Motor neuron (in vitro differentiated cells): ENCODE measurements around the gene GLI3. TPM values are rescaled to one million over a fixed set of nuclear protein-coding genes. Genes with fewer than 3 reads are reported as not detected.
A peak's percentile ranks its signal among the peaks of the same experiment; 100 is the strongest.
"Not testable (repeated sequence)": the region's sequence is repeated elsewhere in the genome, so short reads cannot be mapped to it uniquely, and the experiment has no call there.

Source experiments
- ATAC-seq, 8 experiments: fragments of 200-7000 bp; cut with Tn5 transposase; replicated peaks in 6 of 8; 2 replicates each; pipeline ENCODE4 v1.8.0; 2021; ENCODE audit warnings: mild to moderate bottlenecking in 8 of 8, moderate library complexity in 8 of 8
- H3K27ac ChIP-seq, 2 donors: fragments of 250-450 bp; sonication (Bioruptor Pico); 2 replicates each; pipeline ENCODE4 v1.9.0; 2021; ENCODE audit warnings: antibody characterized with exemption in 2 of 2, mild to moderate bottlenecking in 2 of 2, moderate library complexity in 1 of 2
- H3K4me1 ChIP-seq, 2 donors: fragments of 250-450 bp; sonication (Bioruptor Pico); replicated peaks in 1 of 2; 2 replicates each; pipeline ENCODE4 v1.6.1; 2021; ENCODE audit warnings: antibody characterized with exemption in 2 of 2, mild to moderate bottlenecking in 2 of 2, moderate library complexity in 1 of 2
- H3K4me3 ChIP-seq, 5 donors: fragments of 250-450 bp; sonication (Bioruptor Pico); 2 replicates each; pipeline ENCODE4 v1.9.0; 2021; ENCODE audit warnings: antibody characterized with exemption in 5 of 5, mild to moderate bottlenecking in 5 of 5, moderate library complexity in 4 of 5
- WGBS, 10 experiments: fragments of 450-650 bp; shearing (Covaris generic); methylation state at CpG; one replicate each; pipeline ENCODE4 v1.0.0; 2022; 5-methylcytosine and 5-hydroxymethylcytosine counted together
- in situ Hi-C, 9 experiments: fragments of 400-800 bp; cut with MboI; loops; one replicate each; pipeline ENCODE4 v1.15.0; 2021; ENCODE audit warnings: low sequenced_read_pairs in 9 of 9, low pct_unique_long_range_greater_than_20kb in 2 of 9; ENCODE audit not compliant: unreplicated experiment in 9 of 9
- total RNA-seq, 8 experiments: library from RNA; unstranded; fragments of 300-600 nt; gene quantifications; 2 replicates each; pipeline versions ENCODE4 v1.2.3 to v1.2.4, GENCODE V29; 2022

Gene GLI3
- total RNA-seq, 8 experiments from 2014 or later = 0.38 to 14.2 (median 4.7) TPM

- no peak overlapping the region for H3K4me3 ChIP-seq
- peaks cover 3 to 6% of the 10 kb centered on the region in 2 donors for H3K4me1 ChIP-seq
- in situ Hi-C loops = no loop called here
- 8 to 100% (median 96%) methylated on average over 1 to 3 of the region's 3 CpGs; no CpG with 5 or more reads in 1 of the 10 experiments for WGBS, 10 experiments
- no peak overlapping the region for H3K27ac ChIP-seq
- peak in 1 of 8 experiments; percentile 41 for ATAC-seq
These were observed 17.6 kb downstream of the GLI3 start for GRCh38 chr7:42219447-42219846.

DNA sequence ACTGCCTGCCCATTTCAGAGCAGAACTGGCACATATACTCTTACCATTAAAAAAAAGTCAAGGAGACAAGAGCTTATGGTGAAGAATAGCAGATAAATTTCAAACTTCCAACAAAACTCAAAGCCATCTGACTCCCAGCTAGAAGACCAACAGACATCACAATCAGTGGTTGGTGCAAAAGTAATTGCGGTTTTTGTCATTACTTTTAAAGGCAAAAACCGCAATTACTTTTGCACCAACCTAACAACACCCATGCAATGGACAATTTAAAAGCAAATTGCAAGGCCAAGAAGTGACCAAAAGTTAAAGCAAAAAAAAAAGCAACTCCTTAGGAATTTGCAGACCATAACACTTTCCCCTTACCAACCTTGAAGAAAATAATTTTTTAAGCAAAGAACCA is 18.8 kb downstream of the GLI3 start:
- in situ Hi-C loops = no loop called here
- peaks cover 9 to 15% of the 10 kb centered on the region in 2 donors for H3K4me1 ChIP-seq
- no peak overlapping the region for H3K27ac ChIP-seq
- 25 to 100% (median 75%) methylated on average over 1 to 2 of the region's 2 CpGs; no CpG with 5 or more reads in 2 of the 10 experiments for WGBS, 10 experiments
- ATAC-seq = no peak
- H3K4me3 ChIP-seq = no peak overlapping the region

DNA sequence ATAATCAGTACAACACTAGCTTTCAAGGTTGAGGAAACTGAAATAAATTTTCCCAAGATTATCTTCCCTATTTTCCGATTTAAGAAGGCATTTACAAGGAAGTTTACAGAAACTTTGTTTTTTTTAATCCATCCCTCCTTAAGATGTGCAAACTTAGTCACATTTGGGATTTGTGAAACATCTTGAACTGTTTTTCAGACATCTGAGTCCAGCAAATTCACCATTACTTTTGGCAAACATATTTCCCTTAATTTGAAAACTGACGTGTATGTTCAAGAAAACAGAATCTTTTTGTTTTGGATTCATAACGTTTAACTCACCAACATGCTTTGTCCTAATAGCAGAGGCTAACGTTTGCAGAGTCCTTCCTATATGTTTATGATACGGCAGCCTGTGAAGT is 19.5 kb downstream of the GLI3 start:
- in situ Hi-C loops = no loop called here
- 40 to 100% (median 93%) methylated on average over 1 to 5 of the region's 5 CpGs; no CpG with 5 or more reads in 1 of the 10 experiments for WGBS, 10 experiments
- no peak overlapping the region for H3K4me3 ChIP-seq
- no peak overlapping the region for H3K27ac ChIP-seq
- ATAC-seq = no peak
- peaks cover 12 to 15% of the 10 kb centered on the region in 2 donors for H3K4me1 ChIP-seq

DNA sequence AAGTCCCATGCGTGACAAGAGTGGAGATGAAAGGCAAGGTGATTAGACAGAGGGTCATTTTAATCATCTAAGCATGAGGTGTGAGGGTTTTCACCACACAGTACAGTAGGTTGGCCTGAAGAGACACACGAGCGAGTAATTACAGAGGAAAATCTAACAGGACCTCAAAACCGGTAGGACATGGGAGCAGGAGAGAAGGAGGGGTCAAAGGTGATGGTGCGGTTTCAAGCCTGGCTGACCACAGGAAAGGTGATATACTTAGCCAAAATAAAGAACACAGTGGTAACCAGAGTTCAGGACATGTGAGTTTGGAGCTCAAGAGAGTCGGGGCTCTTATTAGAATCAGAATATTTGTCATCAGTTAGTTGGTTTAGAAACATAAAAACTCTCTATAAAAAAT is 20.0 kb downstream of the GLI3 start:
- Histone ChIP-seq H3K27ac (no peak overlapping the region), H3K4me3 (no peak overlapping the region), H3K4me1 (peaks cover 12% of the 10 kb centered on the region in 2 donors)
- WGBS, 10 experiments = 42 to 100% (median 89%) methylated on average over 1 to 6 of the region's 6 CpGs; no CpG with 5 or more reads in 2 of the 10 experiments
- no peak for ATAC-seq
- in situ Hi-C loops = no loop called here

GRCh38 chr7:42214060-42214679 is 22.8 kb downstream of the GLI3 start:
- Histone ChIP-seq H3K27ac (no peak overlapping the region), H3K4me3 (no peak overlapping the region), H3K4me1 (peaks cover 10 to 18% of the 10 kb centered on the region in 2 donors)
- in situ Hi-C loops = no loop called here
- peak in 1 of 8 experiments; percentile 22 for ATAC-seq
- 0 to 99% (median 43%) methylated on average over 2 to 8 of the region's 8 CpGs for WGBS, 10 experiments

GRCh38 chr7:42213093-42213492 is 23.9 kb downstream of the GLI3 start:
- Histone ChIP-seq H3K27ac (no peak overlapping the region), H3K4me3 (no peak overlapping the region), H3K4me1 (peaks cover 10 to 18% of the 10 kb centered on the region in 2 donors)
- ATAC-seq = no peak
- WGBS, 10 experiments = 50 to 96% (median 83%) methylated on average over 1 to 3 of the region's 3 CpGs; no CpG with 5 or more reads in 1 of the 10 experiments
- in situ Hi-C loops = no loop called here

- H3K27ac ChIP-seq = no peak overlapping the region
- in situ Hi-C loops = no loop called here
- H3K4me3 ChIP-seq = no peak overlapping the region
- no peak for ATAC-seq
- peaks cover 10 to 18% of the 10 kb centered on the region in 2 donors for H3K4me1 ChIP-seq
- 67 to 100% (median 93%) methylated on average over 2 to 8 of the region's 8 CpGs for WGBS, 10 experiments
These were observed 24.4 kb downstream of the GLI3 start for GRCh38 chr7:42212541-42213090.

DNA sequence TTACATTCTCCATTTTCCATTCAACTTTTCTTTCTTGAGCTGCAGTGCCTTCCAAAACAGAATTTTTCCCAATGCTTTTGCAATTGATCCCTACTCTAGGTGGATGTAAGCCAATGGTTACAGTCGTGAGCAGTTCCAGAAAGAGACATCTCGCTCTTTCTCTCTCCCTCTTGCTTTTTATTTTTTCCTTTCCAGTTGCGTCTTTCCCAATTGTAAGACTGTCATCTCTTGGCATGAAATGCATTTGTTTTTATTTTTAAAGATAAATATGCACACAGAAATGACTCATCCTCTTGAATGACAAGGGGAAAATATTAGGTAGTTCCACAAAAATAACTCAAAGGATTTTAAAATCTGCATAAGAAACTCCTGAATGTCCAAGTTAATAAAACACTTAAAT is 25.1 kb downstream of the GLI3 start:
- peak in 1 of 8 experiments; percentile 25 for ATAC-seq
- Histone ChIP-seq H3K27ac (no peak overlapping the region), H3K4me3 (no peak overlapping the region), H3K4me1 (peaks cover 10 to 18% of the 10 kb centered on the region in 2 donors)
- in situ Hi-C loops = no loop called here
- 52 to 100% (median 94%) methylated on average over 1 to 3 of the region's 3 CpGs for WGBS, 10 experiments

DNA sequence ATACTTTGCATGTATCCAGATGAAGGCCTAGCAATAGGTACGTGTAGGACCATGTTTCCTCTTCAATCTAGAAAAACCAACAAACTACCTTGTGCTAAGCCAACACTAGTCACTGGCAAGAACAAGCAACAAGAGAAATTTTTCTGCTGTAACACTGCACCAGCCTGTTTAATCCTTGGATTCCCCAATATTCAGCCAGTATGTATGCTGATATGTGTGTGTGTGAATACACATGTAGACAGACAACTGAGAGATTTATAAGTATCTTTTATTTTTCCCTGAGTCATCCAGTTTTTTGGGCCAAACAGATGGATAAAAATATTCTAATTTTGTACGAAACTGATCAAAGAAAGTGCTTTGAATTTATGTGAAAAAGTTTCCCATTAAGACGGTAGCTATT is 26.2 kb downstream of the GLI3 start:
- 0 to 100% (median 67%) methylated on average over 1 to 3 of the region's 3 CpGs; no CpG with 5 or more reads in 1 of the 10 experiments for WGBS, 10 experiments
- Histone ChIP-seq H3K4me3 (no peak overlapping the region), H3K4me1 (peaks cover 10 to 18% of the 10 kb centered on the region in 2 donors), H3K27ac (no peak overlapping the region)
- in situ Hi-C loops = no loop called here
- peak in 3 of 8 experiments; percentile 47 to 71 (median 48) for ATAC-seq

- 69 to 100% (median 81%) methylated on average over 1 to 3 of the region's 3 CpGs; no CpG with 5 or more reads in 2 of the 10 experiments for whole genome bisulfite sequencing, 10 experiments
- no peak overlapping the region for H3K27ac ChIP-seq
- in situ Hi-C loops = no loop called here
- no peak overlapping the region for H3K4me3 ChIP-seq
- H3K4me1 ChIP-seq = peaks cover 10 to 18% of the 10 kb centered on the region in 2 donors
- ATAC-seq = no peak
These were observed 26.7 kb downstream of the GLI3 start for GRCh38 chr7:42210333-42210732.

GRCh38 chr7:42209085-42209484 is 27.9 kb downstream of the GLI3 start:
- peaks cover 8 to 17% of the 10 kb centered on the region in 2 donors for H3K4me1 ChIP-seq
- H3K27ac ChIP-seq, H3K4me3 ChIP-seq, ATAC-seq, in situ Hi-C loops: not testable (repeated sequence)

DNA sequence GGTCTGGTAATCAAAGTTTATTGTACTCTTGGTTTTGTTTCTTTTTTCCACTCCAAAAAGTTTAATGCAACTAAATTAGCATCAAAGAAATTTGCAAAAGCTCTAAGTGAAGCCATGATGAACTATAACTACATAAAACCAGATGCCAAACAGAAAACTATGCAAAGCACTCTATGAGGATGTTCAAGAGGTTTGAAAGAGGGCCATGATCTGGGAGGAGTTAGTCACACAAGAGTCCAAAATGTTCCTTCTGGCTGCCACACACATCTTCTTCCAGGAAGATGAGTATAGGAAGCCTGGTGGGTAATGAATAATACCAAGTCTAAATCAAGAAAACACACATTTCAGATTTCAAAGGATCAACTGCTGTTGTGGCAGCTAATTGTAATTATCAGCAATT is 28.4 kb downstream of the GLI3 start:
- no peak overlapping the region for H3K27ac ChIP-seq
- H3K4me3 ChIP-seq = no peak overlapping the region
- ATAC-seq = peak in 2 of 8 experiments; percentile 26 to 27
- in situ Hi-C loops = no loop called here
- H3K4me1 ChIP-seq = peaks cover 3 to 12% of the 10 kb centered on the region in 2 donors

DNA sequence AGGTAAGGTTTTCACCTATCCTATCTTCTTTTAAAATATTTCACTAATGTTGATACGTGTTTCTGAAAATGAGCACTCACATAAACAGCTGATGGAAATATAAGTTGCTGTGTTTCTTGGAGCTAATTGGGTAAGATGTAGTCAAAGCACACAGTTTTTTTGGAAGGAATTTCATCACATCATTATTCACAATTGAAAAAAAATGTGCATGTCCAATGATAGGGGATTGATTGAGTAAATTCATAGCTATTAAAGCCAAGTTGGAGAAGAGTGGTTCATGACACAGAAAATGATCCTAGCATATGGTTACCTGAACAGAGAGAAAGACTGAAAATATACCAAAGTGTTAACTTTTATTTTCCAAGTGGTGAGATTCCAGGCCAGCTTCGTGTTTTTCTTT is 29.6 kb downstream of the GLI3 start:
- in situ Hi-C loops = no loop called here
- H3K27ac ChIP-seq = no peak overlapping the region
- no peak for ATAC-seq
- 40 to 100% (median 91%) methylated on average over 1 to 2 of the region's 2 CpGs; no CpG with 5 or more reads in 1 of the 10 experiments for WGBS, 10 experiments
- H3K4me1 ChIP-seq = peaks cover 0 to 6% of the 10 kb centered on the region in 2 donors
- H3K4me3 ChIP-seq = no peak overlapping the region

DNA sequence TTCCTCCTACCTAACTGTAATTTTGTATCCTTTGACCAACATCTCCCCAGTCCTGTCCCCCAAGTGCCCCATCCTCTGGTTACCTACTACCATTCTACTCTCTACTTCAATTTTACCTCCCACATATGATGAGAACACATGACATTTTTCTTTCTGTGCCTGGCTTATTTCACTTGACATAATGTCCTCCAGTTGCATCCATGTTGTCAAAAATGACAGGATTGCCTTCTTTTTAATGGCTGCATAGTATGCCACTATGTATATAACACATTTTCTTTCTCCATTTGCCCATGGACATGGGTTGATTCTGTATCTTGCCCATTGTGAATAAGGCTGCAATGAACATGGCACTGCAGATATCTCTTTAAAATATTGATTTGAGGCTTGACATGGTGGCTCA is 33.7 kb downstream of the GLI3 start:
- ATAC-seq = no peak
- no peak overlapping the region for H3K27ac ChIP-seq
- H3K4me3 ChIP-seq = no peak overlapping the region
- in situ Hi-C loops = no loop called here
- no peaks in the 10 kb centered on the region for H3K4me1 ChIP-seq
